NCI-H2171 treated with DMSO at 0.1 percent for 48 hours (cell line): ENCODE results near the gene PLA2G2D.
"Not testable (repeated sequence)": the region's sequence is repeated elsewhere in the genome, so short reads cannot be mapped to it uniquely, and the experiment has no call there.

Experiments used
- DNase-seq: peaks from one replicate; lab custom pipeline; 2025; lab: John Stamatoyannopoulos, UW

PLA2G2D gene

GRCh38 chr1:20142001-20142710 lies 22.8 kb upstream of the PLA2G2D start:
- DNase-seq = no peak

DNA sequence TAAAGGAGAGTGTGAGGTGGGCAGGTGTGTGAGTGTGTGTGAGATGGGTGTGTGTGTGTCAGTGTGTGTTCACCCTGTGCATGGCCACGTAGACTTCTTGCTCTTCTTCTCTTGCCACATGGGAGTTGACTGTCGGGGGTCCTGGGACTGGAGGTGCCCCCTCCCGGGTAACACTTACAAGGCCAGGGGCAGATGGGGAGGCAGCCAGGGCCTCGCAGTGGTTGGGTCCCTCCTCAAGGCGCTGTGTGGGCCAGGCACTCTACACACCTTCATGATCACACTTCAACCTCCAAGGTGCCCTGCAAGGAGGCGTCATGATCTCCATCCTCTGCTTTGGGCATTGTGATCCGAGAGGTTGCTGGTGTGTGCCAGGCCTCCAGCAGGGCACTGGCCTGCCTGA lies 22.1 kb upstream of the PLA2G2D start:
- no peak for DNase-seq

GRCh38 chr1:20141001-20141400 lies 21.7 kb upstream of the PLA2G2D start:
- no peak for DNase-seq

DNA sequence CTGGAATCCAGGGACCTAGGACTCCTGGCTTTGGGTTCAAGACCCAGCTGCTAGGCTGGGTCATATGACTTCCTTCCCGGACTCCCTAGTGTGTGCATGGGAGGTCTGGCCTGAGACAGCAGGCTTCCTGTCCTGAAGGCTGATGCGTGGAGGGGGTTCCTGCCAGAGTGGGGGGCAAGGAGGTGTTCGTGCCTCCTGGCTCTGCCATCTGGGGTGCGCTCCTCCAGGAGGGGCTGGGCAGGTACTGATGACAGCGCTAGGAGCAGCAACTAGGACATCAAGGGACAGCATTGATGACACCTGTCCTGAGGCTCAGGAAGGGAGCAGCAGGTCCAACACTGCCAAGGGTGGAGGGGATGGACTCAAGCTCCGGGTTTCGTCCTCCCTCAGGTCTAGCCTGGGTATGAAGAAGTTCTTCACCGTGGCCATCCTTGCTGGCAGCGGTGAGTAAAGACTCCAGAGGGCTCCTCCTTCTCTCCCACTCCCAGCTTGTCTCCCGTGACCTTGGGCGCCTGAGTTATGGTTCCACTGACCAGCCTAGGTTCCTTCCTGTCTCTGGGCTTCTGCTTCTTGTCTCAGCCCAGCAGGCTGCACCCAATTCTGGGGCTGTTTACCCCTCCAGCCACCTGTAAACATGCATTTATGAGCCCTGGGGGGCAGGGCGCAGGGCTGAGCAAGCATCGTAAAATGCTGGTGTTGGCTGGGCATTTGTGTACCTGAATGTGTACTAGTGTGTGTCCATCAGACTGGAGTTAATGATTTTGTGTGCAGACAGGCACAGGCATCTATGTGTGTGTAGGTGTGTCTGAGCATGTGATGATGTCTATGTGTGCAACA lies 20.7 kb upstream of the PLA2G2D start:
- DNase-seq = no peak

GRCh38 chr1:20138961-20139550 lies 19.7 kb upstream of the PLA2G2D start, which contains the start of gene PLA2G2F:
PLA2G2F (plus strand) TSS chr1:20139323; CDS start chr1:20139428, 105 bp downstream.
- DNase-seq = no peak

- no peak for DNase-seq
Observed at GRCh38 chr1:20138346-20138745, 19.0 kb upstream of the PLA2G2D start.

- no peak for DNase-seq
Observed at GRCh38 chr1:20137604-20138003, 18.3 kb upstream of the PLA2G2D start.

- no peak for DNase-seq
Observed at GRCh38 chr1:20137055-20137454, 17.7 kb upstream of the PLA2G2D start.

- no peak for DNase-seq
Observed at GRCh38 chr1:20136249-20136648, 16.9 kb upstream of the PLA2G2D start.

- DNase-seq = no peak
Observed at GRCh38 chr1:20134995-20135394, 15.7 kb upstream of the PLA2G2D start.

DNA sequence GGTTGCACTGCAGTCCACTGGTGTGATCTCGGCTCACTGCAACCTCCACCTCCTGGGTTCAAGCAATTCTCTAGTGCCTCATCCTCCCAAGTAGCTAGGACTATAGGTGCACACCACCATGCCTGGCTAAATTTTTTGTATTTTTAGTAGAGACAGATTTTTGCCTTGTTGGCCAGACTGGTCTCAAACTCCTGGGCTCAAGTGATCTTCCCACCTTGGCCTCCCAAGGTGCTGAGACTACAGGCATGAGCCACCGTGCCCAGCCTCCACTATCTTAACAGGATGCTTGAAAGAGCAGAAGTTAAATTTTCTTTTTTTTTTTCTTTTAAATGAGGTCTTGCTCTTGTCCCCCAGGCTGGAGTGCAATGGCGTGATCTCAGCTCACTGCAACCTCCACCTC lies 11.2 kb upstream of the PLA2G2D start:
- not testable (repeated sequence) for DNase-seq

DNA sequence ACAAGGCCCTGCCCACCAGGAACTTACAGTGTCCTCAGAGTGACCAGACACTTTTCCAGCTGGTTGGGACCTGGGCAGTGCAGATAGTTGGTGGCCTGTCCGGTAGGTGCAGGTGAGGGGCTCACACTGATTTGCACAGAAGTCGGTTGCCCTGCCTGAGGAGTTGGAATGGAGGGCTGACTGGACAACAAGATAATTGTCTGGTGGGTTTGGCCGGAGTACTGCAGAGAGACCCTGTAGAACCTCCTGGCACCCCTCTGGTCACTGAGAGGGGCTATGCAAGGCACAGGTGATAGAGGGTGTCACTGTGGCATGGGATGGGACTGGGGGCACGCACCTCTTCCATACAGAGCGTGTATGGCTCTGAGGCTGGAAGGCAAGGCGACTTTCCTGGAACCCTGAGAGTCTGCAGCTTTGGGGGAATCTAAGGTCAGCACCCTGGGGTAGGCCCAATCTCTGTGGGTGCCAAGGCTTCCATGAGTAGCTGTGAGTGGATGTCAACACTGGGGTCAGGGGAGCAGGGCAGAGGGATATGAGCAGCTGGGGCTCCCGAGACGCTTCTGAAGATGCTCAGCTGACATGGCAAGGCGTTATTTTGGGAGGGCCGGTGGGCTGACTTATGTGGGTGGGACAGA lies 7.6 kb upstream of the PLA2G2D start:
- DNase-seq = no peak

- DNase-seq = no peak
Observed at GRCh38 chr1:20126041-20126805, 6.9 kb upstream of the PLA2G2D start.

DNA sequence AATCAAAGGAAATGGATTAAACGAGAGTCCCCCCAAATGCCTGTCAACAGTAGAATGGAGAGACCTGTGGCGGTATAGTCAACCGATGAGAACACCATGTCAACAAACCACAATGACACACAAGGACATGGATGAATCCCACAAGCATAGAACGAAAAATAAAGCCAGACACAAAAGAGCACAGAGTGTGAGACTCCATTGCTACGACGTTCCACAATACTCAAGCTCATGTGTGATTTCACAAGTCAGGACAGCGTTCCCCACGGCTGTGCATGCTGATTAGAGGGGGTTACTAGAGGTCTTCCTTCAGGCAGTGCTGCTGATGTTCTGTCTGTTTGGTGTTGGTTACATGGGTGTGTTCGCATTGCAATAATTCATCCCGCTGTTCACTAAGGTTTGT lies 5.8 kb upstream of the PLA2G2D start:
- no peak for DNase-seq

DNA sequence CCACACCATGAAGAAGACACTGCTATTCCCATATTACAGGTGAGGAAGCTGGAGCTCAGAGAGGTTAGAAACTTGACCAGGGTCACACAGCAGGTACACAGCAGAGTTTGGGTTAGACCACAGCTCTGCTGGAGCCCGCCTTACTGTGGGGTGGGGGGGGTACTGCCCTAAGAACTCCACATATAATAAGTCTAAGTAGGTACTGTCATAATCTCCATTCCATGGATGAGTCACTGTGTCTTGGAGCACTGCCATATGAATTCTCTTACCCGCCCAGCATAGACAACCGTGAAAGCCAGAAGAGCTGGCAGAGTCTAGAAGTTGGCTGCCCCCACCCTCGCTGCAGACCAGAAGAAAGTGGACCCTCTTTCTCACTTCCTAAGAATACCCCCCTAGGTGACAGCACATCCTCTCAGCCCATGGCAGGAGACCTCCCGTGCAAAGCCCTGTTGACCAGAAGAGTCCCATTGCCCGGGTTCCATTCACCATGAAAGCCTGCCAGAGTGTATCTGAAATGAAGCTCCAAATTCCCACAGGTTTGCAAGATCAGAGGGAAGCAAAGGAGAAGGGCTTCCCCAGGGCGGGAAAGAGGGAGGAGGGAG lies 5.2 kb upstream of the PLA2G2D start:
- no peak for DNase-seq

GRCh38 chr1:20123722-20124455 lies 4.6 kb upstream of the PLA2G2D start:
- no peak for DNase-seq

DNA sequence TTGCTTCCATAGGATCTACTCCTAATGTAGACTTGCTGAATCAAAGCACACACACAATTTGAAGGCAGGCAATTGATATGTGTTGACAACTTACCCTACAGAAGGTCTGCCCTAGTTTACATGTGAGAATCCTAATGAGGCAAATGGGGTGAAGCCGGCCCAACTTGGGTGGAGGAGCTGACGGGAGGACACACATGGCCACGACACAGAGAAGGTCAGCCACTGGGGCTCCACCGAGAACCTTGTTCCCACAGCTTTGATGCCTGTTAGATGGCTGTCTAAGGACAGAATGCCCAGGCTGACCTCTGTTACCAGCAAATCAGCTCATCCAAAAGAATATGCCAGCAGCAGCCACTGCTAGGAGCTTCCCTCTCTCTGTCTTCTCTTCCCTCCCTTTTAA lies 1.5 kb upstream of the PLA2G2D start:
- no peak for DNase-seq

- peak; percentile 43 for DNase-seq
Observed at GRCh38 chr1:20117236-20117635, 2.1 kb downstream of the PLA2G2D start.

DNA sequence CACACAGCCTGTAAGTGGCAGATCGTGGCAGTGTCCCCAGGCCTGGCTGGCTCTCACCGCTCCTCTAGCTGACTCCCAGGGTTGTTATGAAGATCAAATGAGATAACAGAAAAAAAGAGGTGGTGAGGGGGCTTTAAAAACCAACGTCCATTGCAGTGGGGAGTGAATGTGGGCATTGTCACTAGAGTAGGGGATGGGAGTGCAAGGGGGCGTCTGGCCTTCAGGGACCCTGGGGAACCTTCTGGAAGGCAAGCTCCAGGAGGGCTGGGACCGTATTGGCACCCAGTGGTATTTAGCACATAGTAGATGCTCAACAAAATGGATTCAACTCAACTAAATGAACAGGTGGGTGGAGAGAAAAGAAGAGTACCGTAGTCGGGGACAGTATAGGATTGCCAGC lies 3.4 kb downstream of the PLA2G2D start:
- DNase-seq = no peak

DNA sequence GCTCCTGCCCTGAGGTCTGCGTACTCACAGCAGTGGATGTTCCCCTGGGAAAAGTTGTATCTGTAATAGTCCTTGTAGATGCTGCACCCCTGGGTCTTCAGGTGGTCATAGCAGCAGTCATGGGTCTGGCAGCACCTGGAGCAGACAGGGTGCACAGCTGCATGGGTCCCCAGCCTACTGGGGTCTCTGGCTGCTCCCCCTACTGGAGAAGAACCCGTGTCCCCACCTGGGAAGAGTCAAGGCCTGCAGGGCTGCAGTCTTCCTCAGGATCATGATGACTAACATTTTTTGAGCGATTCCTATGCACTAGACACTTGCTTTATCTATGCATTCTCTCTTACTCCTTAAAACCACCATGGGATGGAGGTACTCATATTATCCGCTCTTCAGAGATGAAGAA lies 3.9 kb downstream of the PLA2G2D start:
- DNase-seq = no peak
